Measurements from ENCODE around the gene GATAD1.

- TF ChIP-seq CTCF (conservative IDR thresholded peaks at IDR 0.05; ENCODE audit: low read depth, low read length) = no peak
- no peak for TF ChIP-seq CEBPB (IDR thresholded peaks at IDR 0.05; ENCODE audit: low read depth, low read length)
- no peak for TF ChIP-seq RAD21 (IDR thresholded peaks at IDR 0.05; ENCODE audit: low read length)
- TF ChIP-seq MAZ (IDR thresholded peaks at IDR 0.05; ENCODE audit: borderline replicate concordance, low read depth, low read length) = no peak
- TF ChIP-seq USF2 (IDR thresholded peaks at IDR 0.05; ENCODE audit: low read depth, low read length) = no peak
- TF ChIP-seq POLR2A (IDR thresholded peaks at IDR 0.05; ENCODE audit: low read depth, low read length) = no peak
- TF ChIP-seq ELK1 (IDR thresholded peaks at IDR 0.05; ENCODE audit: borderline replicate concordance, low read depth, low read length) = no peak
- no peak for TF ChIP-seq MAFK (IDR thresholded peaks at IDR 0.05; ENCODE audit: low read depth, low read length)
- no peak for TF ChIP-seq RFX5 (IDR thresholded peaks at IDR 0.05; ENCODE audit: low read depth, low read length)
- TF ChIP-seq BHLHE40 (IDR thresholded peaks at IDR 0.05; ENCODE audit: low read depth, low read length) = no peak
- no peak for TF ChIP-seq MXI1 (IDR thresholded peaks at IDR 0.05; ENCODE audit: borderline replicate concordance, low read depth, low read length)
- TF ChIP-seq NFE2L2 (IDR thresholded peaks at IDR 0.05; ENCODE audit: low read depth, low read length) = no peak
- no peak for TF ChIP-seq SMC3 (IDR thresholded peaks at IDR 0.05; ENCODE audit: low read depth, low read length)
- no peak for TF ChIP-seq CHD1 (IDR thresholded peaks at IDR 0.05; ENCODE audit: low read depth, low read length)
These were observed 33.7 kb upstream of the GATAD1 start for GRCh38 chr7:92413550-92413949.
